ENCODE results near the gene RSF1. TPM values are rescaled to one million over a fixed set of nuclear protein-coding genes. Genes with fewer than 3 reads are reported as not detected.

The RSF1 gene
- total and polyA plus RNA-seq, 11 donors, result 11.2 to 49.2 (median 42.8) TPM

- no peak overlapping the region for H3K27ac ChIP-seq
- H3K4me1 ChIP-seq, result peaks cover 0 to 7% (median 0%) of the 10 kb centered on the region in 12 donors
- ATAC-seq (no peak), DNase-seq (no peak)
- no peak for TF ChIP-seq CTCF (IDR thresholded peaks at IDR 0.05)
- no peak for TF ChIP-seq POLR2A (IDR thresholded peaks at IDR 0.05)
- H3K9me3 ChIP-seq, result no peaks in the 10 kb centered on the region
- intact Hi-C loops (cut with DNase I), result loop anchor here in 2 of 10 donors (10.0 kb wide), 1 partner anchor 52 kb away; no protein-coding TSS in a partner anchor
- no peak overlapping the region for H3K4me3 ChIP-seq
- no peaks in the 10 kb centered on the region for H3K27me3 ChIP-seq
- peaks cover 0 to 42% (median 31%) of the 10 kb centered on the region in 9 donors for H3K36me3 ChIP-seq
Observed at GRCh38 chr11:77762426-77762825, 58.1 kb downstream of the RSF1 start.

GRCh38 chr11:77761491-77761890 lies 59.0 kb downstream of the RSF1 start:
- intact Hi-C loops (cut with DNase I), result loop anchor here in 2 of 10 donors (10.0 kb wide), 1 partner anchor 53 kb away; no protein-coding TSS in a partner anchor
- 87 to 96% (median 92%) methylated on average over 3 of the region's 3 CpGs for WGBS, 4 donors
- no peak for TF ChIP-seq POLR2A (IDR thresholded peaks at IDR 0.05)
- TF ChIP-seq CTCF (IDR thresholded peaks at IDR 0.05), result no peak
- no peaks in the 10 kb centered on the region for H3K27me3 ChIP-seq
- no peak overlapping the region for H3K4me3 ChIP-seq
- ATAC-seq (no peak), DNase-seq (no peak)
- peaks cover 0 to 42% (median 31%) of the 10 kb centered on the region in 9 donors for H3K36me3 ChIP-seq
- H3K9me3 ChIP-seq, result no peaks in the 10 kb centered on the region
- H3K27ac ChIP-seq, result no peak overlapping the region
- H3K4me1 ChIP-seq, result peaks cover 0 to 7% (median 0%) of the 10 kb centered on the region in 12 donors

- peaks cover 0 to 4% (median 0%) of the 10 kb centered on the region in 12 donors for H3K4me1 ChIP-seq
- H3K27me3 ChIP-seq, result no peaks in the 10 kb centered on the region
- ATAC-seq (no peak), DNase-seq (no peak)
- peaks cover 0 to 51% (median 29%) of the 10 kb centered on the region in 9 donors for H3K36me3 ChIP-seq
- H3K27ac ChIP-seq, result no peak overlapping the region
- TF ChIP-seq CTCF (IDR thresholded peaks at IDR 0.05) (no peak), POLR2A (IDR thresholded peaks at IDR 0.05) (no peak)
- no peaks in the 10 kb centered on the region for H3K9me3 ChIP-seq
- 78 to 86% (median 84%) methylated on average over 2 of the region's 2 CpGs for WGBS, 4 donors
- intact Hi-C loops (cut with DNase I), result no loop called here
- no peak overlapping the region for H3K4me3 ChIP-seq
Observed at GRCh38 chr11:77758331-77758730, 62.2 kb downstream of the RSF1 start.

GRCh38 chr11:77753230-77753629 lies 67.3 kb downstream of the RSF1 start:
- Histone ChIP-seq H3K9me3 (no peaks in the 10 kb centered on the region), H3K27me3 (no peaks in the 10 kb centered on the region), H3K4me3 (no peak overlapping the region), H3K36me3 (peaks cover 0 to 21% (median 10%) of the 10 kb centered on the region in 9 donors), H3K4me1 (peaks cover 0 to 33% (median 21%) of the 10 kb centered on the region in 12 donors), H3K27ac (no peak overlapping the region)
- WGBS, 4 donors, result 92 to 94% (median 92%) methylated on average over 5 of the region's 5 CpGs
- intact Hi-C loops (cut with DNase I), result no loop called here
- ATAC-seq, result no peak
- no peak for DNase-seq
- TF ChIP-seq POLR2A (IDR thresholded peaks at IDR 0.05), result no peak
- TF ChIP-seq CTCF (IDR thresholded peaks at IDR 0.05), result no peak
